Hippocampal formation (tissue), 2 donors: ENCODE data around the gene SULT2B1.

Experiments used
- DNase-seq, 2 donors: peaks; one replicate each; lab custom pipeline; 2025; lab: John Stamatoyannopoulos, UW

SULT2B1 gene

GRCh38 chr19:48600679-48601417, 48.9 kb downstream of the SULT2B1 start:
- DNase-seq, result no peak

GRCh38 chr19:48603001-48603400, 51.0 kb downstream of the SULT2B1 start:
- DNase-seq, result no peak

GRCh38 chr19:48603449-48603848, 51.5 kb downstream of the SULT2B1 start:
- no peak for DNase-seq

GRCh38 chr19:48603850-48604249, 51.9 kb downstream of the SULT2B1 start:
- no peak for DNase-seq

- no peak for DNase-seq
Measured at GRCh38 chr19:48606463-48607358, 54.7 kb downstream of the SULT2B1 start, which contains the start of gene SPACA4. Gene SPACA4 (plus strand): TSS chr19:48606742. CDS start chr19:48606979, 237 bp downstream.

GRCh38 chr19:48607359-48607755, 55.4 kb downstream of the SULT2B1 start:
- DNase-seq, result no peak

GRCh38 chr19:48608798-48609263, 56.9 kb downstream of the SULT2B1 start:
- DNase-seq, result no peak

- no peak for DNase-seq
Measured at GRCh38 chr19:48609571-48610108, 57.7 kb downstream of the SULT2B1 start.

GRCh38 chr19:48611872-48612271, 59.9 kb downstream of the SULT2B1 start:
- no peak for DNase-seq

- peak in 1 of 2 donors; percentile 27 for DNase-seq
Measured at GRCh38 chr19:48613024-48613851, 61.3 kb downstream of the SULT2B1 start.

- no peak for DNase-seq
Measured at GRCh38 chr19:48613852-48614435, 62.0 kb downstream of the SULT2B1 start.

GRCh38 chr19:48614436-48615230, 62.7 kb downstream of the SULT2B1 start, which contains the start of gene FAM83E:
Gene FAM83E (minus strand): TSS chr19:48615076. CDS start chr19:48613372, 1,704 bp downstream.
- DNase-seq, result no peak

GRCh38 chr19:48615231-48616040, 63.5 kb downstream of the SULT2B1 start:
- DNase-seq, result no peak

- no peak for DNase-seq
Measured at GRCh38 chr19:48616041-48616436, 64.1 kb downstream of the SULT2B1 start.

GRCh38 chr19:48616491-48617056, 64.6 kb downstream of the SULT2B1 start:
- no peak for DNase-seq

- DNase-seq, result no peak
Measured at GRCh38 chr19:48617146-48617937, 65.4 kb downstream of the SULT2B1 start.

- no peak for DNase-seq
Measured at GRCh38 chr19:48618278-48618915, 66.4 kb downstream of the SULT2B1 start.
